HG03097 (cell line): ENCODE results near the gene KDELR1.
"Not testable (repeated sequence)": the region's sequence is repeated elsewhere in the genome, so short reads cannot be mapped to it uniquely, and the experiment has no call there.

Source experiments
- ATAC-seq: cut with Tn5 transposase; IDR thresholded peaks from one replicate; pipeline ENCODE4 v1.9.1; 2021; ENCODE audit not compliant: unreplicated experiment, low FRiP score

KDELR1 gene

GRCh38 chr19:48372904-48373303 is 18.4 kb downstream of the KDELR1 start:
- no peak for ATAC-seq

- not testable (repeated sequence) for ATAC-seq
These were observed 19.6 kb downstream of the KDELR1 start for GRCh38 chr19:48371771-48372170.

GRCh38 chr19:48371367-48371766 is 20.0 kb downstream of the KDELR1 start:
- no peak for ATAC-seq

DNA sequence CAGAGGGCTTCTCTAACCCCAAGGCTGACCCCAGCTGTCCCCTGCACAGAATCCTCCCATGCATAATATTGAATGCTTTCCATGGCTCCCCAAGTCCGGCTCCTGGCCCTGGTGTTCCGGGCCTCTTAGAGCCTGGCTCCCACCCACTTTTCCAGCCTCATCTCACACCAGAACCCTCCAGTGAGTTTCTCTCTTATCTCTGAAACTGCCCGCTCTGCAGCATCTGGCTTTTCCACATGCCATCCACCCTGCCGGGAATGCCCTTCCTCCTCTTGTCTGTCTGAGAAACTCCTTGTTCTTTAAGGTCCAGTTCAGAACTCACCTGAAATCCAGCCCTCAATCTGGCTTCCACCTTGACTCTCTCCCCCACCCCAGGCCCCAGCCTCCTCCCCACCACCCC is 20.4 kb downstream of the KDELR1 start:
- ATAC-seq, result no peak

- no peak for ATAC-seq
These were observed 22.4 kb downstream of the KDELR1 start for GRCh38 chr19:48368936-48369335.

DNA sequence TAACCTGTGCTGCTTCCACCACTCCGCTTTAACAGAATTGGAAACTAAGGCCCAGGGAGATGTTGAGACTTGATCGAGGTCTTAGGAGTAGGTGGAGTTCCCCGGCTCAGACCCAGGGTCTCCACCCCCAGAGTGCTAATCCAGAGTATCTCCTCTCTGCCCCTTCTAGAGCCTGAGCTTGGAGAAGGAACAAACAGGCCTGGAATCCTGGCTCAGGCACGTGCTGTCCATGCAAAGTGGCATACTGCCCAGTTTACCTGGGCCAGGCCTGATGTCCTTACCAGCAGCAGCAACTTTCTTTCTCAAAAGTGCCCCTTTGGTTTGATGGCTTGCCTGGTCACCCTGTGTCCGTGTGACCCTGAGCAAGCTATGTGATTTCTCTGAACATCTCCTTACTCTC is 23.5 kb downstream of the KDELR1 start:
- ATAC-seq, result no peak

DNA sequence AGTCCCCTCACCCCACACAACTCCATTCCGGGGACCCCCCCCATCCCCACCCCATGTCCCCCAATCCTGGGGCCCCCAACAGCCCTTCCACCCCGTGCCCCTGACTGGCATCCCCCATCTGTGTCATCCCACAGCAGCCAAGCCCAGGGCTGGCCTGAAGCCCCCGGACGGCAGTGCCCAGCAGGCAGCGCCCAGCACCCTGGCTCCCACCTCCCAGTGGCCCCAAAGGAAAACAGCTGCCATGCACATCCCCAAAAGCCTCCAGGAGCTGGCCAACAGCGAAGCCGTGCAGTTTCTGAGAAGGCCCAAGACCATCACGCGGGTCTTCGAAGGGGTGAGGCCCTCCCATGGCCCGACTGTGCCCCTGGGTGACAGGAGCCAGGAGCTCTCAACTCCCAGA is 25.7 kb downstream of the KDELR1 start:
- no peak for ATAC-seq

DNA sequence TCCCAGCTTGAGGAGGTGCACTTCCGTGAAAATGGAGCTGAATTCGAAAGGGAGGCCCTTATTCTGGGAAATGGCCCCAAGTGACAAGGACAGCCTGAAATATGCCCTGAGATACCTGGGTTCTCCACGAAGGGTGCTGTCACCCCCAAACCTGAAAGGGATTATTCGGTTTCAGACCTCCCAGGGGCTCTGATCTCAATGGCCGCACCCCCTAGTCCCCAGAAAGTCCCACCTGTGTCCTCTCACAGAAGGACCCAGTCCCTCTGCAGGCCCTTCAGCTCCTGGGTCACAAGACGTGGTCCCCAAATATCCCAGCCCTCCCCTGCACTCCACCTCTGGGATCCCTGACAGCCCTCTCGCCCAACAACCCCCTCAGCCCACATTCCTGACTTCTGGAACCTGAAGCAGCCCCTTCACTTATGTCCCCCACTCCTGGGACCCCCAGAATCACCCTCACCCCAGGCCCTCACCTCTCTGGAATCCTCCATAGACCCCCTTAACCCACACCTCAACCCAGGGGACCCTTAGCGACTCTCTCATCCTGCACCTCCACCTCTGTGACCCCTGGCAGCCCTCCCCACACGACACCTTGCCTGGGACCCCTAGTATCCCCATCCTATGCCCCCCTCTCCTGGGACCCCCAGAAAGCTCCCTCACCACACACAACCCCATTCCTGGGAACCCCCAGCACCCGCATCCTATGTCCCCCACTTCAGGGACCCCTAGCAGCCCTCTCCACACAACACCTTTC is 26.6 kb downstream of the KDELR1 start:
- no peak for ATAC-seq

GRCh38 chr19:48363810-48364597 is 27.3 kb downstream of the KDELR1 start, which contains the start of the genes SYNGR4 and TMEM143:
TSS of gene SYNGR4 (plus strand) at chr19:48364367. CDS start at chr19:48365843, 1,476 bp downstream.
TSS of gene TMEM143 (minus strand) at chr19:48363940. CDS start at chr19:48363920, 20 bp downstream.
- ATAC-seq, result peak; percentile 79

DNA sequence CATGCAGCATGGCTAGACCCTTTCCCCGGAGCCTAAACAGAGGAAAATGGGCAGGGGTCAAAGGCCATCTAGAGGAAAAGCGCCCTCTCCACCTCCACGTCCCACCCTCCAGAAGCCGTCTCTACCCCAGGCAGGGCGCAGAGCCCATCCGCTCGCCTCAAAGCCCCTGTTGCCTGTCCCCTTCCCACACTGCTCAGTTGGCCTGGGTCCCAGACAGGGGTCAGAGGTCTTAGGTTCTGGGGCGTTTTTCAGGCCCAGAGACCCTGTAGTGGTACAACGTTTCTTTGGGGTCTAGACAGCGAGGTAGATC is 27.9 kb downstream of the KDELR1 start:
- peak; percentile 3 for ATAC-seq

GRCh38 chr19:48362716-48363499 is 28.4 kb downstream of the KDELR1 start:
- peak; percentile 64 for ATAC-seq

- no peak for ATAC-seq
These were observed 29.4 kb downstream of the KDELR1 start for GRCh38 chr19:48361912-48362311.

DNA sequence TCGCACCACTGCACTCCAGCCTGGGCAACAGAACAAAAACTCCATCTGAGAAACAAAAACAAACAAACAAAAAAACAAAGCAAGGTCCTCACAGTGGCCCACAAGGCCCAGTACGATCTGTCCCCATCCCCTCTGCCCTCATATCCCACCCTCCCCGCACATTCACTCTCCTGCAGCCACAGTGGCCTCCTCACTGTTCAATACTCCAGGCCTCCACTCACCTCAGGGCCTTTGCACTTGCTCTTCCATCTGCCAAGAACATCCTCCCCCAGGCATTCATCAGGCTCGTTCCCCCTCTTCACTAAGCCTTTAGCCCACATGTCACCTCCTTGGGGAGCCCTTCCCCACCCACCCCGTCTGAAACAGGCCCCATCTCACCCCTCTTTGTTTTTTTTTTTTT is 32.2 kb downstream of the KDELR1 start:
- ATAC-seq, result no peak

DNA sequence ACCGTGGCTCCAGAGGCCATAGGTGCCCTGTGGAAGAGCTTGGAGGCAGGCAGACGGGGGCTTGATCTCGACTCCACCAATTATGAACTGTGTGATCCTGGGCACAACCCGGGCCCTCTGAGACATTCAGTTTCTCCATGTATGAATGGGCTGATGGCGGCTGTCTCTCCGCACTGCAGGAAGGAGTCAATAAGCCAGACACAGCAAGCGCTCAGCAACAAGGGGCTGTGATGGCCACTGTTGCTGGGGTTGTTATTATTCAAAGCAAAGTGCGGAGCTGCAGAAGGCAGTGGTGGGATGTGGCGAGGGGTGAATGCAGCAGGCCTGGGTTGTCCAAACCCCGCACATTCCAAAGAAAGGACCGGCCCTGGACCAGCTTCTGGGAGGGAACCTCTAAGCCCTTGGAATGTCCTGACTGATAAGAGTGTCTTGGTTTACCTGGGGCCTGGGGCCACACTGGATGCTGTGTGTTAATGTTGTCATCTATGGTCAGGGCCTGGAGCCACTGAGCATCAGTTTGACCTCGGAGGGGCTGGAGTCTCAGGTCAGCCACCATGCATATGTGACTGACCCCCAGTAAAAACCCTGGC is 35.9 kb downstream of the KDELR1 start:
- no peak for ATAC-seq

DNA sequence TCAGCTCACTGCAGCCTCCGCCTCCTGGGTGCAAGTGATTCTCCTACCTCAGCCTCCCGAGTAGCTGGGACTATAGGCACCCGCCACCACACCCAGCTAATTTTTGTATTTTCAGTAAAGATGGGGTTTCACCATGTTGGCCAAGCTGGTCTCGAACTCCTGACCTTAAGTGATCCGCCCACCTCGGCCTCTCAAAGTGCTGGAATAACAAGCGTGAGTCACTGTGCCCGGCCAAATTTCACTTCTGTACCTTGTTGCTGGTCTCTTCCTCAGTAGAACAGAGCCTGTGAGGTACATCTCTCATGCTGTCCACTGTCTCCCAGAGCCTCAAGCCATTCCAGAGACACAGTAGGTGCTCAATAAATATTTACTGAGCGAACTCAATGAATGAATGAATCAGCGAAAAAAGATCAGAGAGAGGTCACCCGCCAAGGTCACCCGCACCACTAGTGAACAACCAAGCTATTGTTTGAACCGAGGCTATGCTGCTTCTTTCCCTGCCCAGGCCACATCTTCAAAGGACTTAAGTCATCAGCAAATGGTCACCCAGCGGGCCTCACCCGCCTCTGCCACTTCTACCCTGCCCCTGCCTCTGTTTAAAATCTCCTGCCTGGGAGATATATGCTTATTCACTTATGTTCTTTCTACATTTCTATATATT is 36.9 kb downstream of the KDELR1 start:
- no peak for ATAC-seq

- ATAC-seq, result no peak
These were observed 37.7 kb downstream of the KDELR1 start for GRCh38 chr19:48353677-48354076.

GRCh38 chr19:48351341-48351752 is 40.0 kb downstream of the KDELR1 start:
- ATAC-seq, result no peak

DNA sequence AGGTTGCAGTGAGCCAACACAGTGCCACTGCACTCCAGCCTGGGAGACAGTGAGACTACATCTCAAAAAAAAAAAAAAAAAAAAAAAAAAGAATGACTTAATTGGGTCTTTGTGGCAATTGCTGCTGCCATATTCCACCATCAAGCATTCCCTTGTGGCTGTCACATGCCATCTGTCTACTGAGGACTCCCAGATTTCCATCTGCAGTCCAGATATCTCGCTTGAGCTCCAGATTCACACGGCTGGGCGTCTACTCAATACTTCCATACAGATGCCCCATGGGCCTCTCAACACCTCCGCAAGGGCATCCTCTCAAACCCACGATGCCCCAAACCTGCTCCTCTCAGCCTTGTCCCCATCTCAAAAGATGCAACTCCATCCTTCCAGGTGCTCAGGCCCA is 40.5 kb downstream of the KDELR1 start:
- ATAC-seq, result no peak

DNA sequence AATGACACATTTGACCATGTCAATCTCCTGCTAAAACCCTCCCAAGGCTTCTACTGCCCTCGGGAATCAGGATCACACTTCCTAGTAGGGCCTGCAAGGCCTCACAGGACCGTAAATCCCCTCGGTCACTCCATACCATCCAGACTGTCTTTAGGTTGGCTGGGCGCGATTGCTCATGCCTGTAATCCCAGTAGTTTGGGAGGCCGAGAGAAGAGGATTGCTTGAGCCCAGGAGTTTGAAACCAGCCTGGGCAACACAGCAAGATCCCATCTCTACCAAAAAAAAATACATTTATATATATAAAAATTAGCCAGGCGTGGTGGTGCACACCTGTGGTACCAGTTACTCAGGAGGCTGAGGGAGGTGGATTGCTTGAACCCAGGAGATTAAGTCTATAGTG is 42.6 kb downstream of the KDELR1 start:
- no peak for ATAC-seq

DNA sequence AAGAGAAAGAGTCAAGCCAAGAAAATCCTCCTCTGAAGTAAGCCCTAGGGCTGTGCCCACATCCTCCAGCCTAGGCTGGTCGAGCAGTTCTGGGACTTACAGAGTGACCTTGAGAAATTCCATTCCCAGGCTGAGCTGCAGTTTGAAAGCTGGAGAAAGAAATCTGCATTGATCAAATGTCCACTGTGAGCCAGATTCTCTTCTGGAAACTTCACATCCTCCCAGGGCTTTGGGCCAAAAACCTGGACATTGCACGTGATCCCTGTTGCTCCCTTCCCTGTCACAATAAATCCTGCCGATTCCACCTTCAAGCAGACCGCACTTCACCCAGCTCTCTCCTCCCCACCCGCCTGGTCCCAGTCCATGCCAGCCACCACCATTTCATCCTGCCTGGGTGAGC is 43.3 kb downstream of the KDELR1 start:
- ATAC-seq, result no peak
